Activated CD4-positive, alpha-beta T cell treated with anti-CD3 and anti-CD28 coated beads, Interleukin-2, amount 50 U/mL, for 4 hours (primary cell): ENCODE data around the gene SSBP4.

Experiments
- DNase-seq, 2 experiments: peaks; one replicate each; pipeline ENCODE4 v3.0.0-alpha.2; 2020

SSBP4 gene

GRCh38 chr19:18473003-18473705 lies 54.0 kb downstream of the SSBP4 start:
- DNase-seq = no peak

- DNase-seq = no peak
These were observed 54.5 kb downstream of the SSBP4 start for GRCh38 chr19:18473706-18474087.

GRCh38 chr19:18474366-18474887 lies 55.2 kb downstream of the SSBP4 start:
- DNase-seq = no peak

GRCh38 chr19:18475004-18475453 lies 55.8 kb downstream of the SSBP4 start:
- DNase-seq = no peak

- no peak for DNase-seq
These were observed 56.6 kb downstream of the SSBP4 start for GRCh38 chr19:18475762-18476331.

- DNase-seq = no peak
These were observed 57.4 kb downstream of the SSBP4 start for GRCh38 chr19:18476507-18477041.

GRCh38 chr19:18477042-18477779 lies 58.0 kb downstream of the SSBP4 start:
- no peak for DNase-seq

GRCh38 chr19:18477974-18478373 lies 58.8 kb downstream of the SSBP4 start:
- no peak for DNase-seq

- peak; percentile 29 to 35 for DNase-seq
These were observed 59.5 kb downstream of the SSBP4 start for GRCh38 chr19:18478545-18479311.

- no peak for DNase-seq
These were observed 61.0 kb downstream of the SSBP4 start for GRCh38 chr19:18480006-18480691.

GRCh38 chr19:18481505-18482222 lies 62.5 kb downstream of the SSBP4 start:
- no peak for DNase-seq

- no peak for DNase-seq
These were observed 64.1 kb downstream of the SSBP4 start for GRCh38 chr19:18483119-18483890.
